GM18951 (cell line): Measurements from ENCODE around the gene TGOLN2.

ENCODE experiments used
- POLR2A ChIP-seq: IDR thresholded peaks from 4 replicates; pipeline ENCODE4 v1.6.1; 2011; ENCODE audit warnings: mild to moderate bottlenecking; ENCODE audit not compliant: insufficient read length, insufficient read depth; ENCODE audit errors: extremely low read depth
- in situ Hi-C: fragments of 300-500 bp; cut with MboI; formaldehyde crosslinking; loops from one replicate; pipeline ENCODE4 v1.12.0; 2022; ENCODE audit warnings: low sequenced_read_pairs, mixed read lengths, inconsistent platforms; ENCODE audit not compliant: unreplicated experiment

The TGOLN2 gene

DNA sequence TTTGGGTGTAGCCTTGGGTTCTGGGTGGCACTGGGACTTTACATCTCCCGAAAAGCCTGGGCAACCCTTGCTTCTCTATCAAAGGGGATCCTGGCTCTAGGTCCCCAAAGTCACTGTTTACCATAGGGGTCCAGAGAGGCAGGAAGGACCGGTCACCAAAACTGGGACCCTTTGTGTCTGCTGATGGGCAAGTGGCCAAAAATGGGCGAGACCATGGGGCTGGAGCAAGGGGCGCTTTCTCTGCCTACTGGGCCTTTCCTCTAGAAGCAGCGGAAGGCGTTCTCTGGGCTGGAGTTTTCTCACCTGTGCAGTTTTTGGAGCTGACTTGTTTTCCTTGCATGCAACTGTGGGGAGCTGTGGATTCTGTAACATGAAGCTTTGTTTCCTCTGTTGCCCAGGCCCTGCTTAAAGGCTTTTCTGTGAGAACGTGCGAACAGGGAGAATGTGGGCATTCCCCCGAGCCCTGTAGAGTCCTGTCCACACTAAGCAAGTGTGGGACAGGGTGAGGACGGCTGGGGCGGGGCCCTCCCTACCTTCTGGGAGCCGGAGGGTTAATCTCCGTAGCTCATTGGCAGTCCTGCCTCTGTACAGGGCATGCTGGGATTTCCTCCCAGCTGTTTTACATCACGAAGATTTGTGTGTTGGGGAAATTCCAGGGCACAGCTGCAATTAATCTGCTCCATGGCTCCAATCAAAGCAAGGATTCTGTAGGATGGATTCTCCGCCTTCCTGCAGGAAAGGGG, 50.2 kb downstream of the TGOLN2 start:
- no peak for TF ChIP-seq POLR2A
- in situ Hi-C loops, result loop anchor here (10.0 to 25.0 kb wide), 2 partner anchors 213 to 365 kb away; partner anchors contain the start of gene TMSB10

DNA sequence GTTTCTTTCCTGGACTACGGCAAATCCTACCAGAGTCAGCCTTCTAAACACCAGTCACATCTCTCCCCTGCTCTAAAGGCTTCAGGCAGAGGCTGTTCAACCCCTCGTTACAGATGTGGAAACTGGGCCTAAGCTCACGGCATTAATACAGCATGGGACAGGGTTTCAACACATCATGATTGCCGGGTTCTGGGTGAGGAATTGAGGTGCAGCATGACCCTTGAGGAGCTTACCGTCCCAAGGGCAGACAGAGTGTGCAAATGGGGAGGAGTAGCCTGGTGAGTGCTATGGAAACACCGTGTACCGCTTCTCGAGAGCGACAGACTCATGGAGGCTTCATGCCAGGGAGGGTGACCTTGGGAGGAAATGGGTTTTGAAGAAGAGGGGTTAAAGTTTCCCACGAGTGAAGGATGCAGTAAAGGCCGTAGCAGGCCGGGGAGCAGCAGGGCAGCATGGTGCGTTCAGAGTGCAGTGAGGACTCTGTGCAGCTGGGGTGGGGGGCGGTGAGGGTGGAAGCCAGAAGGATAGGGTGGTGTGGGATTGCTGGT, 51.1 kb downstream of the TGOLN2 start:
- TF ChIP-seq POLR2A, result no peak
- in situ Hi-C loops, result loop anchor here (10.0 to 25.0 kb wide), 2 partner anchors 212 to 364 kb away; partner anchors contain the start of gene TMSB10

DNA sequence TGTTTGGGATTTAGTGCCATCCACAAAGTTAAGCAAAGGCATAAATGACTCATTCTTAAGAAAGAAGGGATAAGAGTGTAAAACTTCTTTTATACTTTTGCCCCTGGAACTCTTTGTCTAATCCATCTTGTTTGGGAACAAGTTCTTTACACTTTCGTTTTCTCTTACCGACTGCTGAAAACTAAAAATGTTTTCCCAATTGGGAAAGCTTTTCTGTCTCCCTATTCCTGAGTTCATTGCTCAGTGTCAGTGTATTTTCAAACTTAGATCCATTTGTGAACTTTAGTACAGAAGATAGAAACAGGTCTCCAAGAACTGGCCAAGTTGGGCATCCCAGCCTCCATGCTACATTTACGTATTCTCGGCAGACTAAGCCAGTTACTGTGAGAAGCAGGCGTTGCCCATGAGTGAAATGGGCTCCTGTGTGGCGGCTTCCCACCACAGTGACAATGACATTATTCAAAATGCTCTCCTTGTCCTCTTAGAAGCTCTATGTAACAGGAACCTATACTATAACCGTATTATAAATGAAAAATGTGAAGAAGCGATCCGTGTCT, 51.7 kb downstream of the TGOLN2 start:
- in situ Hi-C loops, result loop anchor here (10.0 to 25.0 kb wide), 2 partner anchors 211 to 364 kb away; partner anchors contain the start of gene TMSB10
- TF ChIP-seq POLR2A, result no peak

- TF ChIP-seq POLR2A, result no peak
- in situ Hi-C loops, result loop anchor here (10.0 kb wide), 1 partner anchor 209 kb away; no protein-coding TSS in a partner anchor
These were observed 53.8 kb downstream of the TGOLN2 start for GRCh38 chr2:85273738-85274731.

DNA sequence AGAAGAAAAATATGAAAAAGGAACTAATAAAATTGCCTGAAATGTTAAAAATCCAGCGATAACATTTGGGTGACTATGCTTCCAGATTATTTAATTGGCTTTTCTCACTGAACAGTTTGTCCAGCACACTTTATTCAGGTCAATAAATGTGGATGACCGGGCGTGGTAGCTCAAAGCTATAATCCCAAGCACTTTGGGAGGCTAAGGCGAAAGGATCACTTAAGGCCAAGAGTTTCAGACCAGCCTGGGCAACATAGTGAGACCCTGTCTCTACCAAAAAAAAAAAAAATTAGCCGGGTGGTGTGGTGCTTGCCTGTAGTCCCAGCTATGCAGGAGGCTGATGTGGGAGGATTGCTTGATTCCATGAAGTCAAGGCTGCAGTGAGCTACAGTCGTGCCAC, 55.4 kb downstream of the TGOLN2 start:
- in situ Hi-C loops, result loop anchor here (10.0 kb wide), 1 partner anchor 208 kb away; no protein-coding TSS in a partner anchor
- no peak for TF ChIP-seq POLR2A

GRCh38 chr2:85269959-85270358, 57.8 kb downstream of the TGOLN2 start:
- no peak for TF ChIP-seq POLR2A
- in situ Hi-C loops, result loop anchor here (10.0 kb wide), 1 partner anchor 205 kb away; no protein-coding TSS in a partner anchor
